Measurements from ENCODE around the gene COL4A1. TPM values are rescaled to one million over a fixed set of nuclear protein-coding genes. Genes with fewer than 3 reads are reported as not detected.

Gene COL4A1
- total RNA-seq, 2 experiments from 2014 or later, result 0.08 to 0.16 TPM

DNA sequence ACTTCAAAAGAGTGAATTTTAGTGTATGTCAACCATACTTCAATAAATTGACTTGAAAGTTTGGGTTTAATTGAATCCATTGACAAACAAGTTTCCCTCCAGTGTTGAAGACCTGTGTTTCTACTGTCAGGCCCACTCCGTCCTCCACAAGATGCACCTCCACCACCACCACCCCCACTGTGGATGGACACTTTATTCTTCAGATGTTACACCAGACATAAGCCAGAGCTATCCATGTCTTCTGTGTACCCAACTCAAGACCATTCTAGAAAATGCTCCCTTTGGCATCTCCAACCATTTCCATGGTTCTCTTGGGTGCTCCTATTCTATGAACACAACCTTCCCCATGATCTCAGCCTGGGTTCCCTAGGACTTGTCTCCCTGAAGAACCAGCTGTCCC lies 207.0 kb downstream of the COL4A1 start:
- Histone ChIP-seq H3K4me3 (ENCODE audit: low read length) (no peak overlapping the region), H3K36me3 (ENCODE audit: insufficient read depth, low read length) (no peaks in the 10 kb centered on the region), H3K27me3 (ENCODE audit: control insufficient read depth in 1 of 2, insufficient read depth in 2 of 2, low read length in 2 of 2) (no peaks in the 10 kb centered on the region), H3K27ac (ENCODE audit: low read depth in 1 of 2, low read length in 2 of 2) (no peak overlapping the region), H3K4me1 (ENCODE audit: insufficient read depth, low read length) (no peaks in the 10 kb centered on the region), H3K9me3 (ENCODE audit: control insufficient read depth in 1 of 2, insufficient read depth in 1 of 2, low read length in 2 of 2) (peaks cover 0 to 11% of the 10 kb centered on the region in 2 experiments)
- ChIA-PET POLR2A (no interaction called here), CTCF (no interaction called here)
- intact Hi-C loops (cut with DNase I, micrococcal nuclease), result no loop called here
- Mint-ChIP-seq H3K36me3 (ENCODE audit: low read depth) (no peaks in the 10 kb centered on the region), H3K9me3 (peaks cover 12% of the 10 kb centered on the region), H3K27me3 (no peaks in the 10 kb centered on the region), H3K4me3 (no peak overlapping the region), H3K27ac (no peak overlapping the region), H3K4me1 (ENCODE audit: low read depth) (no peaks in the 10 kb centered on the region)
- TF ChIP-seq, protein P1, sequence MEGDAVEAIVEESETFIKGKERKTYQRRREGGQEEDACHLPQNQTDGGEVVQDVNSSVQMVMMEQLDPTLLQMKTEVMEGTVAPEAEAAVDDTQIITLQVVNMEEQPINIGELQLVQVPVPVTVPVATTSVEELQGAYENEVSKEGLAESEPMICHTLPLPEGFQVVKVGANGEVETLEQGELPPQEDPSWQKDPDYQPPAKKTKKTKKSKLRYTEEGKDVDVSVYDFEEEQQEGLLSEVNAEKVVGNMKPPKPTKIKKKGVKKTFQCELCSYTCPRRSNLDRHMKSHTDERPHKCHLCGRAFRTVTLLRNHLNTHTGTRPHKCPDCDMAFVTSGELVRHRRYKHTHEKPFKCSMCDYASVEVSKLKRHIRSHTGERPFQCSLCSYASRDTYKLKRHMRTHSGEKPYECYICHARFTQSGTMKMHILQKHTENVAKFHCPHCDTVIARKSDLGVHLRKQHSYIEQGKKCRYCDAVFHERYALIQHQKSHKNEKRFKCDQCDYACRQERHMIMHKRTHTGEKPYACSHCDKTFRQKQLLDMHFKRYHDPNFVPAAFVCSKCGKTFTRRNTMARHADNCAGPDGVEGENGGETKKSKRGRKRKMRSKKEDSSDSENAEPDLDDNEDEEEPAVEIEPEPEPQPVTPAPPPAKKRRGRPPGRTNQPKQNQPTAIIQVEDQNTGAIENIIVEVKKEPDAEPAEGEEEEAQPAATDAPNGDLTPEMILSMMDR (IDR thresholded peaks at IDR 0.05), result no peak
- ATAC-seq (ENCODE audit: poor library complexity) (no peak), DNase-seq (no peak)

Small RNAs within 50 kb of the gene (microRNA-seq; reads per million reads assigned to microRNA genes)
- not detected for gene MIR8073 (ENCODE audit: borderline microRNAs expressed, borderline replicate concordance)

Other genes with a start within 250 kb of the COL4A1 start
- not detected for gene COL4A2, start 127 bp upstream of the COL4A1 start, total RNA-seq

Measured in CD4-positive, alpha-beta T cell (primary cell).